ENCODE measurements around the gene NKX2-4. TPM values are rescaled to one million over a fixed set of nuclear protein-coding genes. Genes with fewer than 3 reads are reported as not detected.

The NKX2-4 gene
- polyA plus RNA-seq, 1 donor from 2014 or later: not detected

DNA sequence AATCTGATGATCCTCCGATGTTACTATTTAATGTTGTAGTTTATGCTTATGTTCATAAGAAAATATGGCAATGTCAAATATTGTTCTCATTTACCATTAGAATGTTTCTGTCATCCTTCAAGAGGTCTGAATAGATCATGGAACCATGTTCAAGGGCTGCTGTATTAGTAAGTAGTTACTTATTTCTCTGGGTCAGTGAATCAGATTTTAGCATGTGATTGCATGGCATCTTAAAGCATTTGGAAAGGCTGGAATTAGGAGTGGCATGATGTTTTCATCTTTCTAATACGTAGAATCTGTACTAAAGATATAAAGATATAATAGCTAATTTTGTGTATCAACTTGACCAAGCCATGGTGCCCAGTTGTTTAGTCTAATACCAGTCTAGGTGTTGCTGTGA lies 40.5 kb upstream of the NKX2-4 start (continued):
- TF ChIP-seq, protein P1, sequence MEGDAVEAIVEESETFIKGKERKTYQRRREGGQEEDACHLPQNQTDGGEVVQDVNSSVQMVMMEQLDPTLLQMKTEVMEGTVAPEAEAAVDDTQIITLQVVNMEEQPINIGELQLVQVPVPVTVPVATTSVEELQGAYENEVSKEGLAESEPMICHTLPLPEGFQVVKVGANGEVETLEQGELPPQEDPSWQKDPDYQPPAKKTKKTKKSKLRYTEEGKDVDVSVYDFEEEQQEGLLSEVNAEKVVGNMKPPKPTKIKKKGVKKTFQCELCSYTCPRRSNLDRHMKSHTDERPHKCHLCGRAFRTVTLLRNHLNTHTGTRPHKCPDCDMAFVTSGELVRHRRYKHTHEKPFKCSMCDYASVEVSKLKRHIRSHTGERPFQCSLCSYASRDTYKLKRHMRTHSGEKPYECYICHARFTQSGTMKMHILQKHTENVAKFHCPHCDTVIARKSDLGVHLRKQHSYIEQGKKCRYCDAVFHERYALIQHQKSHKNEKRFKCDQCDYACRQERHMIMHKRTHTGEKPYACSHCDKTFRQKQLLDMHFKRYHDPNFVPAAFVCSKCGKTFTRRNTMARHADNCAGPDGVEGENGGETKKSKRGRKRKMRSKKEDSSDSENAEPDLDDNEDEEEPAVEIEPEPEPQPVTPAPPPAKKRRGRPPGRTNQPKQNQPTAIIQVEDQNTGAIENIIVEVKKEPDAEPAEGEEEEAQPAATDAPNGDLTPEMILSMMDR (IDR thresholded peaks at IDR 0.05; ENCODE audit: poor library complexity, severe bottlenecking): no peak
- no peak for TF ChIP-seq TAF1 (IDR thresholded peaks at IDR 0.05; ENCODE audit: low read depth)
- TF ChIP-seq POLR2AphosphoS5 (IDR thresholded peaks at IDR 0.05): no peak
- no peak for TF ChIP-seq SMC3 (conservative IDR thresholded peaks at IDR 0.05; ENCODE audit: poor library complexity)

DNA sequence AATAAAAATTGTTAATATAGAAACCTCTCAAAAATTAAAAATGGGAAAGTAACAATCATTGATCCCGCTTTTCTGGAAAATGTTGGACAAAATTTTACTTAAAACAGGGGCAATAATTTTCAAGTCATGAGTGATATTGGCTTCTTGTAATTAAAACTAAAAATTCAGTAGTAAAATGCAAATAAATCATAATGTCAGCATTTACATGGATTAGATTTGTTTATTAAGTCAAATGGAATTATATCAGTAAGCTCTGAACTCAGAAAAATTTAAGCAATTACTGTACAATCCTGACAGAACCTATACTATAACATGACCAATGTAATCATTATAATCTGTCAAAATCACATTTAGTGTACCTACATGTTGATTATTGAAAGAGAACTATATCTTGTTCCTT lies 39.9 kb upstream of the NKX2-4 start:
- H3K4me3 ChIP-seq (ENCODE audit: low read length): no peak overlapping the region
- no peak overlapping the region for H3K27ac ChIP-seq (ENCODE audit: low read length)
- H3K79me2 ChIP-seq (replicated peaks; ENCODE audit: insufficient read depth, low read length): no peaks in the 10 kb centered on the region
- H3K9me3 ChIP-seq (ENCODE audit: low read length): no peaks in the 10 kb centered on the region
- H3K4me2 ChIP-seq (ENCODE audit: low read length): no peak overlapping the region
- H3K36me3 ChIP-seq (ENCODE audit: insufficient read depth, low read length): no peaks in the 10 kb centered on the region
- TF ChIP-seq, protein P1 (IDR thresholded peaks at IDR 0.05; ENCODE audit: poor library complexity, severe bottlenecking): no peak
- TF ChIP-seq REST (IDR thresholded peaks at IDR 0.05; ENCODE audit: borderline replicate concordance) (no peak), TAF1 (IDR thresholded peaks at IDR 0.05; ENCODE audit: low read depth) (no peak), POLR2AphosphoS5 (IDR thresholded peaks at IDR 0.05) (no peak), EZH2 (IDR thresholded peaks at IDR 0.05; ENCODE audit: borderline replicate concordance, insufficient read depth, low read length, poor library complexity, severe bottlenecking) (no peak)
- H3K27me3 ChIP-seq (ENCODE audit: insufficient read depth, low read depth, low read length): no peaks in the 10 kb centered on the region
- no peaks in the 10 kb centered on the region for H3K9me2 ChIP-seq (ENCODE audit: insufficient read depth, low read length)
- no peak overlapping the region for H2AFZ ChIP-seq (ENCODE audit: low read depth, low read length)
- no peaks in the 10 kb centered on the region for H4K20me1 ChIP-seq (ENCODE audit: insufficient read depth)
- H3F3A ChIP-seq (ENCODE audit: insufficient read depth, low read length, poor library complexity, severe bottlenecking): no peaks in the 10 kb centered on the region
- no peak overlapping the region for H3K9ac ChIP-seq (ENCODE audit: low read length)

GRCh38 chr20:21436205-21436604 lies 38.9 kb upstream of the NKX2-4 start:
- H4K20me1 ChIP-seq (ENCODE audit: insufficient read depth): no peaks in the 10 kb centered on the region
- H3K9ac ChIP-seq (ENCODE audit: low read length): no peak overlapping the region
- no peaks in the 10 kb centered on the region for H3K27me3 ChIP-seq (ENCODE audit: insufficient read depth, low read depth, low read length)
- no peaks in the 10 kb centered on the region for H3K9me2 ChIP-seq (ENCODE audit: insufficient read depth, low read length)
- H3K9me3 ChIP-seq (ENCODE audit: low read length): no peaks in the 10 kb centered on the region
- no peaks in the 10 kb centered on the region for H3K79me2 ChIP-seq (replicated peaks; ENCODE audit: insufficient read depth, low read length)
- H3F3A ChIP-seq (ENCODE audit: insufficient read depth, low read length, poor library complexity, severe bottlenecking): no peaks in the 10 kb centered on the region
- H3K27ac ChIP-seq (ENCODE audit: low read length): no peak overlapping the region
- no peak overlapping the region for H2AFZ ChIP-seq (ENCODE audit: low read depth, low read length)
- no peak overlapping the region for H3K4me2 ChIP-seq (ENCODE audit: low read length)
- no peak overlapping the region for H3K4me3 ChIP-seq (ENCODE audit: low read length)
- TF ChIP-seq EZH2 (IDR thresholded peaks at IDR 0.05; ENCODE audit: borderline replicate concordance, insufficient read depth, low read length, poor library complexity, severe bottlenecking): no peak
- TF ChIP-seq REST (IDR thresholded peaks at IDR 0.05; ENCODE audit: borderline replicate concordance): no peak
- no peak for TF ChIP-seq TAF1 (IDR thresholded peaks at IDR 0.05; ENCODE audit: low read depth)
- no peak for TF ChIP-seq MXI1 (conservative IDR thresholded peaks at IDR 0.05; ENCODE audit: poor library complexity, severe bottlenecking)
- TF ChIP-seq EP300 (conservative IDR thresholded peaks at IDR 0.05; ENCODE audit: poor library complexity, severe bottlenecking): no peak
- TF ChIP-seq, protein P1 (IDR thresholded peaks at IDR 0.05; ENCODE audit: poor library complexity, severe bottlenecking): no peak
- TF ChIP-seq RAD21 (conservative IDR thresholded peaks at IDR 0.05): no peak
- no peak for TF ChIP-seq SMC3 (conservative IDR thresholded peaks at IDR 0.05; ENCODE audit: poor library complexity)
- no peak for TF ChIP-seq POLR2AphosphoS5 (IDR thresholded peaks at IDR 0.05)
- H3K36me3 ChIP-seq (ENCODE audit: insufficient read depth, low read length): no peaks in the 10 kb centered on the region
